IMR-90 (cell line): Measurements from ENCODE around the gene SFXN3. TPM values are rescaled to one million over a fixed set of nuclear protein-coding genes. Genes with fewer than 3 reads are reported as not detected.
A peak's percentile ranks its signal among the peaks of the same experiment; 100 is the strongest.

Experiments
- ATAC-seq: fragments of 200-7000 bp; cut with Tn5 transposase; 2 replicates; pipeline ENCODE4 v1.9.1; 2020; ENCODE audit warnings: low read depth, mild to moderate bottlenecking, moderate library complexity
- BruUV-seq: library from RNA; stranded (reverse); fragments of 400-500 nt; replicated peaks from 2 replicates; lab custom pipeline; 2021; lab: Mats Ljungman, UMichigan
- CTCF ChIA-PET: fragments of 300-600 bp; formaldehyde crosslinking; extraction: SDS; loops from one replicate; lab custom pipeline; 2021; ENCODE audit warnings: antibody characterized with exemption; lab: Yijun Ruan, JAX
- POLR2A ChIA-PET: fragments of 300-600 bp; sonication (Branson Sonifier 250); formaldehyde crosslinking; loops from one replicate; lab custom pipeline; 2022; ENCODE audit warnings: antibody characterized with exemption; ENCODE audit not compliant: unreplicated experiment; lab: Charles Lee
- DNase-seq: peaks from one replicate; pipeline ENCODE4 v3.0.0; 2013
- H2AFZ ChIP-seq: replicated peaks from 2 replicates; pipeline ENCODE3; 2013; ENCODE audit warnings: low read length, mild to moderate bottlenecking; ENCODE audit not compliant: poor library complexity
- H2AK5ac ChIP-seq: 2 replicates; pipeline ENCODE4 v1.6.1; 2013; ENCODE audit warnings: low read depth, low read length, inconsistent platforms
- H2AK9ac ChIP-seq: replicated peaks from 2 replicates; pipeline ENCODE3; 2013; ENCODE audit warnings: mild to moderate bottlenecking, low read depth, low read length, moderate library complexity; ENCODE audit not compliant: poor library complexity
- H2BK120ac ChIP-seq: 2 replicates; pipeline ENCODE4 v1.6.1; 2013; ENCODE audit warnings: low read depth, low read length, inconsistent platforms
- H2BK15ac ChIP-seq: 3 replicates; pipeline ENCODE4 v1.6.1; 2013; ENCODE audit warnings: low read depth, low read length, inconsistent platforms
- H2BK20ac ChIP-seq: 2 replicates; pipeline ENCODE4 v1.6.1; 2013; ENCODE audit warnings: low read depth, mild to moderate bottlenecking, inconsistent platforms, low read length, moderate library complexity
- H2BK5ac ChIP-seq: 2 replicates; pipeline ENCODE4 v1.6.1; 2013; ENCODE audit warnings: mild to moderate bottlenecking, low read depth, low read length, inconsistent platforms; ENCODE audit not compliant: poor library complexity, severe bottlenecking
- H3K14ac ChIP-seq: replicated peaks from 2 replicates; pipeline ENCODE4 v1.6.1; 2013; ENCODE audit warnings: low read depth, low read length, inconsistent platforms
- H3K18ac ChIP-seq: 2 replicates; pipeline ENCODE4 v1.6.1; 2013; ENCODE audit warnings: low read depth, low read length, control low read depth
- H3K23ac ChIP-seq: 2 replicates; pipeline ENCODE4 v1.6.1; 2013; ENCODE audit warnings: low read depth, low read length, inconsistent platforms
- H3K27ac ChIP-seq: 2 replicates; pipeline ENCODE4 v1.5.1; 2013; ENCODE audit warnings: mild to moderate bottlenecking, control low read depth, low read length; ENCODE audit not compliant: insufficient read depth
- H3K27me3 ChIP-seq: 2 replicates; pipeline ENCODE4 v1.6.1; 2013; ENCODE audit warnings: low read length; ENCODE audit not compliant: control insufficient read depth, insufficient read depth
- H3K36me3 ChIP-seq: 2 replicates; pipeline ENCODE4 v1.6.1; 2013; ENCODE audit warnings: low read length, mixed read lengths; ENCODE audit not compliant: control insufficient read depth, insufficient read depth
- H3K4ac ChIP-seq: 2 replicates; pipeline ENCODE4 v1.6.1; 2013; ENCODE audit warnings: low read depth, low read length, inconsistent platforms
- H3K4me1 ChIP-seq: 2 replicates; pipeline ENCODE4 v1.6.1; 2013; ENCODE audit warnings: low read length, mixed read lengths; ENCODE audit not compliant: control insufficient read depth, insufficient read depth
- H3K4me2 ChIP-seq: 2 replicates; pipeline ENCODE4 v1.6.1; 2013; ENCODE audit warnings: low read depth, mild to moderate bottlenecking, control low read depth, low read length, moderate library complexity
- H3K4me3 ChIP-seq: 2 replicates; pipeline ENCODE4 v1.5.1; 2013; ENCODE audit warnings: low read depth, mild to moderate bottlenecking, control low read depth, low read length, moderate library complexity; ENCODE audit not compliant: insufficient read depth
- H3K56ac ChIP-seq: 2 replicates; pipeline ENCODE4 v1.6.1; 2013; ENCODE audit warnings: low read length, inconsistent platforms; ENCODE audit not compliant: insufficient read depth; ENCODE audit errors: extremely low read depth
- H3K79me1 ChIP-seq, 2 experiments: 2 replicates each; pipeline ENCODE4 v1.6.1; 2013; ENCODE audit warnings: low read length in 2 of 2, inconsistent platforms in 1 of 2, low read depth in 1 of 2
- H3K9ac ChIP-seq: 2 replicates; pipeline ENCODE4 v1.6.1; 2013; ENCODE audit warnings: low read depth, low read length, control low read depth
- H3K9me1 ChIP-seq: 2 replicates; pipeline ENCODE4 v1.6.1; 2013; ENCODE audit warnings: low read length, inconsistent platforms; ENCODE audit not compliant: insufficient read depth
- H3K9me3 ChIP-seq: 2 replicates; pipeline ENCODE4 v1.6.1; 2013; ENCODE audit warnings: low read length; ENCODE audit not compliant: control insufficient read depth, insufficient read depth
- H4K20me1 ChIP-seq: 2 replicates; pipeline ENCODE4 v1.6.1; 2013; ENCODE audit warnings: low read length, inconsistent platforms; ENCODE audit not compliant: insufficient read depth
- H4K5ac ChIP-seq: 2 replicates; pipeline ENCODE4 v1.6.1; 2013; ENCODE audit warnings: mild to moderate bottlenecking, low read depth, low read length, control low read depth
- H4K8ac ChIP-seq, 2 experiments: 2 replicates each; pipeline ENCODE4 v1.6.1; 2013; ENCODE audit warnings: low read depth in 2 of 2, low read length in 2 of 2, control low read depth in 1 of 2, inconsistent platforms in 1 of 2
- H4K91ac ChIP-seq: 2 replicates; pipeline ENCODE4 v1.6.1; 2013; ENCODE audit warnings: low read depth, low read length, inconsistent platforms; ENCODE audit not compliant: insufficient read depth
- CEBPB ChIP-seq: IDR thresholded peaks from 2 replicates; pipeline ENCODE4 v1.6.1; 2012; ENCODE audit warnings: low read depth, low read length, improper control_type of control experiment
- MAZ ChIP-seq: IDR thresholded peaks from 2 replicates; pipeline ENCODE4 v1.6.1; 2012; ENCODE audit warnings: low read depth, mild to moderate bottlenecking, low read length, improper control_type of control experiment, moderate library complexity, borderline replicate concordance
- RAD21 ChIP-seq: IDR thresholded peaks from 2 replicates; pipeline ENCODE4 v1.6.1; 2012; ENCODE audit warnings: low read length, improper control_type of control experiment
- RFX5 ChIP-seq: IDR thresholded peaks from 2 replicates; pipeline ENCODE4 v1.8.0; 2012; ENCODE audit warnings: low read depth, mild to moderate bottlenecking, low read length, moderate library complexity
- SMC3 ChIP-seq: fragments of 150-350 bp; IDR thresholded peaks from 2 replicates; pipeline ENCODE4 v1.6.1; 2016; ENCODE audit warnings: low read depth, mild to moderate bottlenecking, antibody characterized with exemption, low read length, moderate library complexity
- WGBS, 2 experiments: methylation state at CpG; one replicate each; pipeline versions ENCODE4 v1.1.5 to v1.1.7; 2013; ENCODE audit warnings: missing lambda C conversion rate in 2 of 2; ENCODE audit not compliant: insufficient read length in 1 of 2; ENCODE audit errors: extremely low coverage in 2 of 2; 5-methylcytosine and 5-hydroxymethylcytosine counted together
- dilution Hi-C: fragments of 300-500 bp; cut with HindIII; formaldehyde crosslinking; loops from one replicate; pipeline ENCODE4 v1.14.3; 2018; ENCODE audit warnings: low sequenced_read_pairs; ENCODE audit not compliant: unreplicated experiment
- in situ Hi-C: fragments of 300-500 bp; cut with MboI; formaldehyde crosslinking; loops from 3 replicates; pipeline ENCODE4 v1.14.3; 2019; ENCODE audit warnings: low sequenced_read_pairs, inconsistent platforms, mixed read lengths
- intact Hi-C: fragments of 100-400 bp; cut with micrococcal nuclease; formaldehyde crosslinking; loops from 2 replicates; pipeline ENCODE4 v1.10.0; 2022
- polyA plus RNA-seq, 3 experiments: library from polyadenylated mRNA; depleted of rRNA; stranded (reverse); fragments of >200 nt; gene quantifications; 2 replicates each; pipeline ENCODE4 v1.2.3, GENCODE V29; 2012; ENCODE audit warnings: low replicate concordance in 1 of 3
- total RNA-seq: library from RNA; depleted of rRNA; stranded (reverse); fragments of >200 nt; gene quantifications from 2 replicates; pipeline ENCODE4 v1.2.3, GENCODE V29; 2012
- TF ChIP-seq, protein P1 (sequence below): fragments of 150-350 bp; IDR thresholded peaks from 2 replicates; pipeline ENCODE4 v1.6.1; 2016; ENCODE audit warnings: low read depth, mild to moderate bottlenecking, low read length, moderate library complexity, borderline replicate concordance
- TF ChIP-seq, protein P2 (sequence below): conservative IDR thresholded peaks from 2 replicates; pipeline ENCODE4 v1.5.1; 2012; ENCODE audit warnings: mild to moderate bottlenecking, low read depth, low read length, improper control_type of control experiment

The SFXN3 gene
- total and polyA plus RNA-seq, 2 of the 4 experiments (the other 2 are of a cell fraction): 64.7 to 77.2 TPM

DNA sequence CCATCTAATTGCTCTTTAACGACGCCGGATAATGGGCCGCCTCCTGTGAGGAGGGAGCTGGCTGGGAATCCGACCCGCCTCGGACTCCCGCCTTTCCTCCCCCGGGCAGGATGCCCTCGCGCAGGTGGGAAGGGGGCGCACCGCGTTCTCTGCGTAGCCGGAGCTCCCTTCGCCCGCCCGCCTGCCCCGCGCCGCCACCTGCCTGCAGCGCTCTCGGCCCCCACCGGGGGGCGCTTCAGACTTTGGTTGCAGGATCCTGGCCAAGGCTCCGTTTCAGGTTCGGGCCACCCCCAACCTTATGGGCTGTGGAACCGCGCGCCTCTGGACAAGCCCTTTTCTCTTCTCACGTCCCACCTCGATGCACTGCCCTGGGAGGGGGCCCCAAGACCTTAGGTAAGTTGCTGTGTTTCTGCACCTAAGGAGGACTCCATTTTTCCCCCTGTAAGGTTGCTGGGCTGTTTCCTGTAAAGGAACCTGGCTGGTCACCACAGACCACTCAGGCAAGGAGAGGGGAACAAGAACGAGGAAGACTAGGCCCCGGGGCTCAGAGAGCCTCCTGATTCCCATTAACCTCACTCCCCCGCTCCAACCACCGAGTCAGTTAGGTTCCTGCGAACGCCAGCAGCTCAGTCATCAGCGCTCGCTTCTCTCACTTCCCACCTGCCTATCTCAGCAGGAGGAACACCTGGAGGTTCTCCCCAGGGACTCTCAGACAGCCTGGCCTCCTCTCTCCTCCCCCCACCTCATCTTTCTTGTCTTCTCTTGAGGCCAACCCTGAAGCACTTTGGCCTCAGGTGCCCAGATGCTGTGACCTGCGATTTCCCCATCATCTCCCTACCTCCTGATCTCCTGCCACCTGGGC, 19.4 kb downstream of the SFXN3 start:
- H3K4me3 ChIP-seq: peak overlapping the region; percentile 29; the same call in 1 of the 2 replicates
- intact Hi-C loops: no loop called here
- TF ChIP-seq CEBPB (no peak), SMC3 (peak; percentile 59; the same call in 1 of the 2 replicates), MAZ (no peak), RAD21 (peak; percentile 62), RFX5 (no peak)
- TF ChIP-seq, protein P1, sequence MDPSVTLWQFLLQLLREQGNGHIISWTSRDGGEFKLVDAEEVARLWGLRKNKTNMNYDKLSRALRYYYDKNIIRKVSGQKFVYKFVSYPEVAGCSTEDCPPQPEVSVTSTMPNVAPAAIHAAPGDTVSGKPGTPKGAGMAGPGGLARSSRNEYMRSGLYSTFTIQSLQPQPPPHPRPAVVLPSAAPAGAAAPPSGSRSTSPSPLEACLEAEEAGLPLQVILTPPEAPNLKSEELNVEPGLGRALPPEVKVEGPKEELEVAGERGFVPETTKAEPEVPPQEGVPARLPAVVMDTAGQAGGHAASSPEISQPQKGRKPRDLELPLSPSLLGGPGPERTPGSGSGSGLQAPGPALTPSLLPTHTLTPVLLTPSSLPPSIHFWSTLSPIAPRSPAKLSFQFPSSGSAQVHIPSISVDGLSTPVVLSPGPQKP: no peak
- TF ChIP-seq, protein P2, sequence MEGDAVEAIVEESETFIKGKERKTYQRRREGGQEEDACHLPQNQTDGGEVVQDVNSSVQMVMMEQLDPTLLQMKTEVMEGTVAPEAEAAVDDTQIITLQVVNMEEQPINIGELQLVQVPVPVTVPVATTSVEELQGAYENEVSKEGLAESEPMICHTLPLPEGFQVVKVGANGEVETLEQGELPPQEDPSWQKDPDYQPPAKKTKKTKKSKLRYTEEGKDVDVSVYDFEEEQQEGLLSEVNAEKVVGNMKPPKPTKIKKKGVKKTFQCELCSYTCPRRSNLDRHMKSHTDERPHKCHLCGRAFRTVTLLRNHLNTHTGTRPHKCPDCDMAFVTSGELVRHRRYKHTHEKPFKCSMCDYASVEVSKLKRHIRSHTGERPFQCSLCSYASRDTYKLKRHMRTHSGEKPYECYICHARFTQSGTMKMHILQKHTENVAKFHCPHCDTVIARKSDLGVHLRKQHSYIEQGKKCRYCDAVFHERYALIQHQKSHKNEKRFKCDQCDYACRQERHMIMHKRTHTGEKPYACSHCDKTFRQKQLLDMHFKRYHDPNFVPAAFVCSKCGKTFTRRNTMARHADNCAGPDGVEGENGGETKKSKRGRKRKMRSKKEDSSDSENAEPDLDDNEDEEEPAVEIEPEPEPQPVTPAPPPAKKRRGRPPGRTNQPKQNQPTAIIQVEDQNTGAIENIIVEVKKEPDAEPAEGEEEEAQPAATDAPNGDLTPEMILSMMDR: peak; percentile 79

More for the DNA sequence above, 19.4 kb downstream of the SFXN3 start:
- ATAC-seq: peak; percentile 77
- Histone ChIP-seq H3K9me3 (no peaks in the 10 kb centered on the region), H2BK120ac (no peak overlapping the region), H3K56ac (no peak overlapping the region), H3K23ac (no peak overlapping the region; the same call in 1 of the 2 replicates), H3K9me1 (peaks cover 4% of the 10 kb centered on the region; the same call in 1 of the 2 replicates), H3K27ac (no peak overlapping the region), H3K4me1 (peaks cover 11% of the 10 kb centered on the region), H2AK5ac (peak overlapping the region; percentile 11; the same call in 1 of the 2 replicates), H2BK5ac (no peak overlapping the region), H2BK15ac (no peak overlapping the region), H3K27me3 (peaks cover 19% of the 10 kb centered on the region), H3K14ac (no peak overlapping the region; the same call in 1 of the 2 replicates), H4K91ac (no peak overlapping the region), H4K20me1 (no peaks in the 10 kb centered on the region), H3K18ac (no peak overlapping the region), H2AK9ac (no peak overlapping the region), H4K8ac (0 out of 4 replicates have a peak overlapping the region, but pooled peaks of 1 of the 2 experiments have one; percentile 11), H3K9ac (no peak overlapping the region; the same call in 1 of the 2 replicates), H2BK20ac (no peak overlapping the region), H3K36me3 (no peaks in the 10 kb centered on the region), H3K4me2 (peak overlapping the region; percentile 82), H3K79me1 (peaks cover 4 to 9% of the 10 kb centered on the region in 2 experiments; a peak in 3 of 4 replicates), H4K5ac (no peak overlapping the region), H2AFZ (peak overlapping the region; percentile 86), H3K4ac (no peak overlapping the region)
- BruUV-seq: no TSS peak
- POLR2A ChIA-PET: no interaction called here
- CTCF ChIA-PET: interaction anchor here (0.5 to 3.2 kb wide), 9 partner anchors 9 to 205 kb away, joined by 3 to 15 read pairs (median 7); partner anchors contain the start of gene KAZALD1
- no peak for DNase-seq
- dilution Hi-C loops (no loop called here), in situ Hi-C loops (no loop called here)
- no CpG with 5 or more reads among the region's 42 CpGs for WGBS, 2 experiments
